Umbilical cord (tissue), 2 donors: ENCODE results near the gene SCML1. TPM values are rescaled to one million over a fixed set of nuclear protein-coding genes. Genes with fewer than 3 reads are reported as not detected.

ENCODE experiments used
- DNase-seq: peaks from one replicate; pipeline ENCODE4 v3.0.0-alpha.2; 2015; ENCODE audit warnings: low spot score
- total RNA-seq: library from RNA; depleted of rRNA; stranded (reverse); fragments of >200 nt; gene quantifications from one replicate; pipeline ENCODE4 v1.2.3, GENCODE V29; 2014; ENCODE audit warnings: low replicate concordance; ENCODE audit not compliant: insufficient read depth

The SCML1 gene
- total RNA-seq, 1 donor from 2014 or later, result 13.5 TPM

DNA sequence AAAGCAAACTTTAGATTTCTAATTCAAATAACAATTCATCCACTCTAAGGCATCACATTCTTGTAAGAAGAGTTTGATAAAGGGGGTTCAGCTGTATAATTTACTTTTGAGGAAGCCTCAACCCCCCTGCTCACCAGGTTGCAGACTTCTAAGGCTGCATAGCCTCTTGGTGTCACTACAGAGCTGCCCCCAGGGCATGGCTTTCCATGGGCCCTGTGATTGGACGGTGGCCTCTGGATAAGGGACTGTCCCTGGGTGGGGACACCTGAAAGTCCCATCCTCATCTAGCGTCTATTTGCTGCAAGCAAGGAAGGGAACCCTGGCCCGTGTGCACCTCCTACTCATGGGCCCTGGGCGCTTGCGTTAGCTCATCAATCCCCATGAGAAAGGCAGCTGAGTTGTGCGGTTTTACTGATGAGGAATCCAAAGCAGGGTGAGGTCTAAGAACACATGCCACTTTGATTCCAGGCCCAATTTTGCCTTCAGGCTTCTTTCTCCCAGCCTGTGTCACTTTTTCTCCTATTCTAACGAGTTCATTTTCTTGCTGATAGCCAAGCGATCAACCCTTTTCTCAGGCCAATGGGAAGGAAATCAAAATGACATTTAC, 51.8 kb downstream of the SCML1 start:
- no peak for DNase-seq

DNA sequence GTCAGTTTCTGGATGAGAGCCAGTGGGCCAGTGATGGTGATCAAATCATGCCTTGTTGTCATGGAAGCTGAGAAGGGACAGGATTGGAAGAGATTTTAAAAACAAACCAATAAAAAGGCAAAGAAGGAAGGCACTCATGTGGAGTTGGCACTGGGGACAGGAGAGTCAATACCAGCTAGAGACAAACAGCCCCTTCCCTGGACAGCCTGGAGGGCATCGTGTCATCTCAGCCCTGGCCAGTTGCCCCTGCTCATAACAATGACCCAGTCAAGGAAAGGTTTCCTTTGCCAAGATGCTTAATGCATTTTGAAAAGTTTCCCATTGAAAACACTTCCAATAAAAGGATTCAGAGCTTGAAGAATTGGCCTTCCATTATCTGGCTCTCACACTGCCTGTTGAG, 55.5 kb downstream of the SCML1 start:
- DNase-seq, result no peak

DNA sequence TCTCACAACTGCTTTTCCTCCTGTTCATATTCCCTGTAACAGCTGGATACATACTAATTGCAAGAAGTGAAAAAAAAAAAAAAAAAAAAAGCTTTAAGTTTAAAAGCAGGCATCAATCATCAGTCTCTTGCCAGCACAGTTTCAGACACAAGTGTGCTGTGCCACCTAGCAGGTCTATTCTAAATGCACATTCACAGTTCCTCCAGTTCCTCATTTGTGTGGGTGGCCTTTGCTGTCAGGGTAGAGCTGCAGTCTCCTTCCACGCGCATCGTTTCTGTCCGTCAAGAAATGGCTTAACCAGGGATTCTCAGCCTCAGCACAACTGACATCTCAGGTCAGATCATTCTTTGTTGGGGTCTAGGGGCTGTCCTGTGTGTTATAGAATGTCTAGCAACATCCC, 61.6 kb downstream of the SCML1 start:
- DNase-seq, result no peak

DNA sequence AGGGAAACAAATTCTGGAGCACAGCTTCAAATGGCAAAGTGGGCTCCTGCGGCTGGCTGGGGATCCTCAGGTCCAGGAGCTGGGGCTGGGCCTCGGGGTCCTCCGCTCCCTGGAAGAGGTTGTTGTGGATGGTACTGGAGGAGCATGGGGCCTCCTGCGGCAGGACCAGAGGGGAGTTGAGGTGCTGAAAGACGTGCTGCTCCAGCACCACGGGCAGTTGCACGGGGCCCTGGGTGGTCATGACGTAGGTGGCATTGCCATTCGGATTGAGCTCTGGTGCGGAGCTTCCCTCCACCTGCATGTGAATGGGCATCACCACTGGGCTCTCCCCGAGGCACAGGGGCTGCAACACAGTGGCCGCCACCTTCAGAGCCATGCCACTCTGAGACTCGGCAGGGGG, 64.1 kb downstream of the SCML1 start:
- no peak for DNase-seq

DNA sequence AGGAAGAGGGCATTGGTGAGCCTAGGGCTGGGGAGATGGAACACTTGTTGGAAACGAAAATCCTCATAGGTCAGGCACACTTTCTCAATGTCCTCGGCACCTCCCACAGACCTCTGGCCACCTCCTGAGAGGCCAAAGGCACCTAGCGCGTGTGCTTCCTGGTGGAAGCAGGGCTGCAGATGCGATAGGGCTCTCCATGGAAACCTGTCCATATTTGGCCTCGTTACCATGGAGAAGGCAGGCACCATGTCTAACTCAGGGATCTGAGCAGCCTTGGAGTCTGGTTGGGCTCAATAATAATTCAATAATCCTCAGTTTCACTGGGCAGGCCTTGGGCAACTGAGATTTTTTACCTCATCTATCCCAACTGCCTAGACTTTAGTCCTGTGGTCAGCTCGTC, 65.5 kb downstream of the SCML1 start:
- DNase-seq, result no peak

DNA sequence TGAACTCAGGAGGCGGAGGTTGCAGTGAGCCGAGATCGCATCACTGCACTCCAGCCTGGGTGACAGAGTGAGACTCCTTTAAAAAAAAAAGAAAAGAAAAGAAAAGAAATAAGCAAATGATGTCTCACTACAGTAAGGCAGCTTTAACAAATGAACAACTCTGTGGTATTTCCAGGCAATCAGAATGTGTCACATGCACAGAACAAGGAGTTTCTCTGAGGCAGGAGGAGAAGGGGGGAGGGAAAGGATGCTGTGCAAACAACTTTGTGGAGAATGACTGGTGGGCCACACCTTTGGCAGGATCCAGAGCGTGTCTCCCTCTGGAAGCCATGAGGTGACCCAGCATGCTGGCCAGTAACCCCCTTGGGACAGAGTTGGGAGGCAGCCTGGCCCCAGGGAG, 66.2 kb downstream of the SCML1 start:
- no peak for DNase-seq

Other genes starting within 250 kb of the SCML1 start
- 4.1 TPM for gene RAI2, start 123.8 kb downstream of the SCML1 start, total RNA-seq